MM.1S (cell line): Measurements from ENCODE around the gene AMBRA1.

Source experiments
- DNase-seq: peaks from one replicate; pipeline ENCODE4 v3.0.0-alpha.2; 2015
- H2AFZ ChIP-seq: fragments of 300-600 bp; sonication (generic); 2 replicates; pipeline ENCODE4 v1.6.0; 2016; ENCODE audit warnings: antibody characterized with exemption, low read length
- H3F3A ChIP-seq: fragments of 300-600 bp; sonication (generic); 2 replicates; pipeline ENCODE4 v1.6.1; 2016; ENCODE audit warnings: mild to moderate bottlenecking, antibody characterized with exemption, low read length, moderate library complexity, mixed read lengths; ENCODE audit not compliant: insufficient read depth
- H3K27ac ChIP-seq: fragments of 300-600 bp; sonication (generic); 2 replicates; pipeline ENCODE4 v1.5.1; 2016; ENCODE audit warnings: mild to moderate bottlenecking, low read length
- H3K27me3 ChIP-seq: fragments of 300-600 bp; sonication (generic); replicated peaks from 2 replicates; pipeline ENCODE4 v1.6.0; 2016; ENCODE audit warnings: low read length; ENCODE audit not compliant: insufficient read depth
- H3K36me3 ChIP-seq: fragments of 300-600 bp; sonication (generic); replicated peaks from 2 replicates; pipeline ENCODE4 v1.6.1; 2016; ENCODE audit warnings: mild to moderate bottlenecking, low read length, mixed read lengths; ENCODE audit not compliant: insufficient read depth
- H3K4me1 ChIP-seq: fragments of 300-600 bp; sonication (generic); 2 replicates; pipeline ENCODE4 v1.6.1; 2016; ENCODE audit warnings: low read length, mixed read lengths
- H3K4me2 ChIP-seq: fragments of 300-600 bp; sonication (generic); 2 replicates; pipeline ENCODE4 v1.6.0; 2016; ENCODE audit warnings: low read depth, low read length
- H3K4me3 ChIP-seq: fragments of 300-600 bp; sonication (generic); 2 replicates; pipeline ENCODE4 v1.5.1; 2016; ENCODE audit warnings: low read length, mixed read lengths
- H3K79me2 ChIP-seq: fragments of 300-600 bp; sonication (generic); 2 replicates; pipeline ENCODE4 v1.6.1; 2016; ENCODE audit warnings: mixed run types, low read length, mixed read lengths
- H3K9ac ChIP-seq: fragments of 300-600 bp; sonication (generic); 2 replicates; pipeline ENCODE4 v1.6.1; 2016; ENCODE audit warnings: low read length, mixed read lengths
- H3K9me2 ChIP-seq: fragments of 300-600 bp; sonication (generic); replicated peaks from 2 replicates; pipeline ENCODE4 v1.6.1; 2016; ENCODE audit warnings: mild to moderate bottlenecking, low read length, mixed read lengths; ENCODE audit not compliant: insufficient read depth
- H3K9me3 ChIP-seq: fragments of 300-600 bp; sonication (generic); replicated peaks from 2 replicates; pipeline ENCODE4 v1.6.1; 2016; ENCODE audit warnings: mild to moderate bottlenecking, low read length, mixed read lengths; ENCODE audit not compliant: insufficient read depth
- H4K20me1 ChIP-seq: fragments of 300-600 bp; sonication (generic); 2 replicates; pipeline ENCODE4 v1.6.1; 2016; ENCODE audit warnings: mild to moderate bottlenecking, low read length, moderate library complexity, mixed read lengths; ENCODE audit not compliant: insufficient read depth
- CTCF ChIP-seq: fragments of 300-600 bp; sonication (generic); IDR thresholded peaks from 2 replicates; pipeline ENCODE4 v1.5.1; 2016; ENCODE audit warnings: antibody characterized with exemption, low read length, mixed read lengths
- EZH2 ChIP-seq: fragments of 300-600 bp; sonication (generic); optimal IDR thresholded peaks from 2 replicates; pipeline ENCODE3; 2017; ENCODE audit warnings: low read depth, mild to moderate bottlenecking, antibody characterized with exemption, low read length, mixed read lengths
- EZH2phosphoT487 ChIP-seq: fragments of 300-600 bp; sonication (generic); IDR thresholded peaks from 2 replicates; pipeline ENCODE4 v1.6.1; 2018; ENCODE audit warnings: antibody characterized with exemption, low read length

AMBRA1 gene

GRCh38 chr11:46438211-46438610 lies 155.6 kb downstream of the AMBRA1 start:
- Histone ChIP-seq H3K27ac (no peak overlapping the region), H3K9ac (no peak overlapping the region), H3K9me2 (no peaks in the 10 kb centered on the region), H4K20me1 (no peaks in the 10 kb centered on the region), H3K4me1 (peaks cover 20% of the 10 kb centered on the region), H3K36me3 (no peaks in the 10 kb centered on the region), H3K4me3 (no peak overlapping the region), H3K27me3 (no peaks in the 10 kb centered on the region), H3K9me3 (no peaks in the 10 kb centered on the region), H2AFZ (no peak overlapping the region), H3K4me2 (no peak overlapping the region), H3K79me2 (no peaks in the 10 kb centered on the region), H3F3A (peaks cover 17% of the 10 kb centered on the region; the same call in 1 of the 2 replicates)
- DNase-seq, result no peak
- TF ChIP-seq CTCF (no peak), EZH2phosphoT487 (no peak), EZH2 (no peak)

DNA sequence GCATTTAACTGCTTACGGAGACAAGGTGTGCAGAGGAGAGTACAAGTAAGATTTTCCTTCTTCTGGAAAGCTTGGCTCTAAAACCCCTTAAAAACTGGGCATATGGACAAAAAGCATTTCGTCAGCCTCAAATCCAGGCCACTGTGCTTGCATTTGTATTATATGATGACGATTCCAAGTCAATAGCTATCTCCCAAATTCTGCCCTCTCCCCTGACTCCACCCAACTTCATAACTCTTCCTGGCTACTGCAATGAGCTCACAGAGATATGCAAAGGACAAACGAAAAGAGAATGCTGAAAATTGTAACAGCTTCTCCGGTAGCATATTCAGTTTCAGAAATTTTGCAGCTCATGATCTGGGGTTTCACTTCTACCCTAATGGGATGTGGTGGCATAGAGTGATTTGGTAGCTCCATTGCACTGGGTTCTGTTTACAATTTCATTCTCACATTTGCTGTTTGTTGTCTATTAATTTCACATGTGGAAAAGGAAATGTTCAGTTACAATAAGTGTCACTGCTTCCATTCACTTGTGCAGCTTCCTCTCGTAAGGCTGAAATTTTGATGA lies 156.6 kb downstream of the AMBRA1 start:
- Histone ChIP-seq H2AFZ (no peak overlapping the region), H3K4me3 (no peak overlapping the region), H3K9me2 (no peaks in the 10 kb centered on the region), H3K4me2 (peak overlapping the region; percentile 38; the same call in 1 of the 2 replicates), H3K36me3 (no peaks in the 10 kb centered on the region), H3K9ac (no peak overlapping the region), H3K4me1 (peaks cover 20% of the 10 kb centered on the region), H3K27me3 (no peaks in the 10 kb centered on the region), H3K27ac (peak overlapping the region; percentile 12; the same call in 1 of the 2 replicates), H3K79me2 (no peaks in the 10 kb centered on the region), H3F3A (peaks cover 17% of the 10 kb centered on the region; the same call in 1 of the 2 replicates), H4K20me1 (no peaks in the 10 kb centered on the region), H3K9me3 (no peaks in the 10 kb centered on the region)
- DNase-seq, result peak; percentile 62
- TF ChIP-seq CTCF (no peak), EZH2 (no peak), EZH2phosphoT487 (no peak)

DNA sequence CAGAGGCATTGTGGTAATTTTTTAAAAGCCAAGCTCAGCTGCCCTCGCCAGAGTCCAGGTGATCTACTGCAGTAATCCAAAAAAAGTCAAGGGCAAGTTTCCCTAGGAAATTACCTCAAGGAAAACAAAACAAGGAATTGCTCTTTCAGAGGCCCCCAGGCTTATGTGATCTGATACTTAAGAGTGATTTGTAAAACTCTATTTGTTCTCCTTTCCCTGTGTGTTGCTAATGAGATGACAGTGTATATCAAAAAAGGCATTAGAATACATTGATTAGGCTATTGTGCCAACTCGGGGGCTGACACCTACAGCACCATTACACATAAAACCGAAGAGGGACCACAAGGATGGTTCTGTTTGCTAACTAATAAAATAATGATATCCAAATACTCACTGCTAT lies 157.7 kb downstream of the AMBRA1 start:
- Histone ChIP-seq H3K4me1 (peaks cover 20% of the 10 kb centered on the region), H3F3A (peaks cover 17% of the 10 kb centered on the region; the same call in 1 of the 2 replicates), H3K9me2 (no peaks in the 10 kb centered on the region), H3K4me3 (no peak overlapping the region), H3K27ac (no peak overlapping the region), H3K9ac (no peak overlapping the region), H2AFZ (no peak overlapping the region), H3K27me3 (no peaks in the 10 kb centered on the region), H3K79me2 (no peaks in the 10 kb centered on the region), H3K9me3 (no peaks in the 10 kb centered on the region), H3K36me3 (no peaks in the 10 kb centered on the region), H4K20me1 (no peaks in the 10 kb centered on the region), H3K4me2 (no peak overlapping the region)
- TF ChIP-seq EZH2, result no peak
- no peak for TF ChIP-seq CTCF
- no peak for TF ChIP-seq EZH2phosphoT487
- DNase-seq, result no peak
